UCSD-AML1 (cell line): ENCODE data around the gene CNMD.
"Not testable (repeated sequence)": the region's sequence is repeated elsewhere in the genome, so short reads cannot be mapped to it uniquely, and the experiment has no call there.

Source experiments
- DNase-seq: peaks from one replicate; lab custom pipeline; 2025; ENCODE audit not compliant: unreplicated experiment; lab: John Stamatoyannopoulos, UW

CNMD gene

DNA sequence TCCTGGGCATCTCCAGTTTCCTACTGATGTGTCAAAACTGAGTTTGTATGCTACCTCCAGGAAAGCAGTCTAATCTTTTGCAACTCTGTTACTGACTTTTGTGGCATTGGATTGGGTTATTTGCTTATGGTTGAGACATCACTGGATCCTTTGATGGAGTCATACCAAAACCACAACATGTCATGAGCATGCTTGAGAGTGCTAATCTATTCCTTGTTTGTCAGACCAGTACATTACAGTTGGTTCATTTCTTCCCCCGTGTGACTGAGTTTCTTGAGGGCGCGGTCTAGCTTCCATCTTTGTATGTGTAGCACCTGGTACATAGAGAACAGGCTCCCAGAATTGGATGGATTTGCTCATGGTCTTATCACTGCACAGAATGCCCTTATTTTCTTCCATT is 43.8 kb downstream of the CNMD start:
- DNase-seq, result no peak

DNA sequence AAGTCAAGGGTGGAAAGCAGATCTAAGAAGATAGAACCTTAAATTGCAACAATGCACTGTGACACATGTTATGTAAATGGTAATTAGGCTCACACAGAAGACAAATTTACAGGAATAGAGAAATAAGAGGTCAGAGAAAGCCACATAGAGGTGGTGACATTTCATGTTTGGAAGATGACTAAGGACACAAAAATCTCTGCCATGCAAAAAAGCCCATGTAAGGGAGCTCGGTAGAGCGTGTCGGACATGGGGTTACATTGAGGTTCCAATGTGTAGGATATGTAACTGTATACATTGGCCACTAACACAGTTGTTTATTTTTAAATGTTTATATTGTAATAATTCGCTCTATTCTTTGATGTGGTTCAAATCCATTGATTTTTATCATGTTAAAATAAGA is 53.2 kb downstream of the CNMD start:
- no peak for DNase-seq

DNA sequence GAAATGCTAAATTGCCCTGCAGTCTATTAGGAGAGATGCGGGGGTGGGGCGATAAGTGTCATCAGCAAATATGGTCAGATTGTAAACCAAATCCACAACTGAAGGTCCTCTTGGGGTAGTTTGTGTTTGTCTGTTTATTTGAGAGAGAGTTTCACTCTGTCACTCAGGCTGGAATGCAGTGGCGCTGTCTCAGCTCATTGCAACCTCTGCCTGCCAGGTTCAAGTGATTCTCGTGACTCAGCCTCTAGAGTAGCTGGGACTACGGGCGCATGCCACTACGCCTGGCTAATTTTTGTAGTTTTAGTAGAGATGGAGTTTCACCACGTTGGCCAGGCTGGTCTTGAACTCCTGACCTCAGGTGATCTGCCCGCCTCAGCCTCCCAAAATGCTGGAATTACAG is 53.8 kb downstream of the CNMD start:
- DNase-seq, result not testable (repeated sequence)

DNA sequence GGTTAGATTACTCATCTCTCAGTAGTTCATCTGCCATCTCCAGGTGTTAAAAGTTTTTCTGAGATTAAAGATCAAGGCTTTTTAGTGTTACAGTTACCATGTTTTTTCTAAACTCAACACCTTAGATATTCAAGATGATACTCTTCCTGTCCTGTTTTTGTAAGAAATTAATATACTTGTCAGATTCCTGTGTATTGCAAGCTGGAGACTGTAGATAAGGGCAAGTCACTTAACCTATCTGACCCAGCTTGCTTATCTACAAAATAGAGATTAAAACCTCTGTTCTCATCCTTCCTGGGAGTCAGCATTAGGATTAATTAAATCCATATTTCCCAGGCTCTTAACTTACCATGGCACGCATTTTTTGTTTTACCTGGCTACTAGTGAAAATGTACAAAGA is 61.8 kb downstream of the CNMD start:
- no peak for DNase-seq

DNA sequence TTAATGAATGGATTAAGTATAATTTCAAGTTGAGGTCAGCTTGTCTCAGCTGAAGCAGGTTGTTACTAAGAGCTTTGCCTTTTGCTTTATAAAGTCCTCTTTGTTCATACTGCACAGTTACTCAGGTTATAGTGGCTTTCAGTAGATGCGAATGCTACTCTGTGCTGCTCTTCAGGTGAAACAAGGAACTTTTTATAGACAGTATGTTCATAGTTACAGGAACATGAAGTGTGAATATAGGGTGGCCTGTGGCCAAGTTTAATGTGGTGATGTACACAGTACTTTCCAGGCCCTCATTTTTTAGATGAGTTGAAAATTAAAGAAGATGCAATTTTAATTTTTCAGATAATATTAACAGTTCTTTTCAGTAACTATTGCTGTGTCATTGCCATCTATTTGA is 66.2 kb downstream of the CNMD start:
- no peak for DNase-seq

DNA sequence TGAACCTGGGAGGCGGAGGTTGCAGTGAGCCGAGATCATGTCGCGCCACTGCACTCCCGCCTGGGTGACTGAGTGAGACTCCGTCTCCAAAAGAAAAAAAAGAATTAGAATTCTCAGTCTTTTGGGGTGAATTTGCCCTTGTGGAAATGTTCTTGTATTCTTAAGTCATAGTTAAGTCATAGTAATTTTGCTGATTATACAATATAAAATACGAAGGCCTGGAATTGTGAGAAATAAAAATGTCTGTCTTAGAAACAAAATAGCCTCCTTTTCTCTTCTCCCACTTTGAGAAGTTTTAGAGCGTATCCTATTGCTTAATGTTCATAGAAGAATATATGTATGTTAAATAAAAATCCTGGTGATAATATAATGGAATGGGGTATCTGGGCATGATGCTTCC is 68.9 kb downstream of the CNMD start:
- DNase-seq, result no peak

DNA sequence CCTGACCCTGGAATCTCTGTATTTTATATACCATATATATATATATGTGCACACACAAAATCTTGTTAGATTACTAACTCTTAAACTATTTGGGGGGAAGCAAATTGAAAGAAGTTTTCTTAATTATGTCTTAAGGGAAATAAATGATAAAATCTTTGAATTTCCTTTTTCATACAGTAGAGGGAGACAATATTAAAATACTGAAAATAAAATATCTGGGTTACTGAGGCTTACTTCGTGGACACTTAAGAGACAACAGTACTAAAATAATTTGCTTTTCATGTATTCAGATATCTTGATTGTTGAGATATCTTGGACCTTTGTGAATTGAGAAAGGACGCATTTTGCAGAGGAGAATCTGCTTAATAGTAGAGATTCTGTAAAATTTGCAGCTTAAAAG is 69.9 kb downstream of the CNMD start:
- DNase-seq, result no peak

DNA sequence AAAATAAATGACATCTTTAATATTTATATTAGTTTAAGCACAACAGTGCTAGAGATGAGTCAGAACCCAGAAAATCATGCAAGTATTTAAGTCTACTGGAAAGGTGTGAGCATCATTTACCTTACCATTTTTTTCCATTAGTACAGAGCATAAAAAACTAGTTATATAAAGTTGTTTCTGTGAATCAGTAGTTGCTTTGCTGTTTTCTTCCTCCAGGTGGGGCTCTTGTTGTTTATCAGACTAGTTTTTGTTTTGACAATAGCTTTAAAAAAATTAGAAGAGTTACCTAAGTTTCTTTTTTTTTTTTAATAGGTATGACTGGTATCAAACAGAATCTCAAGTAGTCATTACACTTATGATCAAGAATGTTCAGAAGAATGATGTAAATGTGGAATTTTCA is 74.3 kb downstream of the CNMD start:
- DNase-seq, result no peak

DNA sequence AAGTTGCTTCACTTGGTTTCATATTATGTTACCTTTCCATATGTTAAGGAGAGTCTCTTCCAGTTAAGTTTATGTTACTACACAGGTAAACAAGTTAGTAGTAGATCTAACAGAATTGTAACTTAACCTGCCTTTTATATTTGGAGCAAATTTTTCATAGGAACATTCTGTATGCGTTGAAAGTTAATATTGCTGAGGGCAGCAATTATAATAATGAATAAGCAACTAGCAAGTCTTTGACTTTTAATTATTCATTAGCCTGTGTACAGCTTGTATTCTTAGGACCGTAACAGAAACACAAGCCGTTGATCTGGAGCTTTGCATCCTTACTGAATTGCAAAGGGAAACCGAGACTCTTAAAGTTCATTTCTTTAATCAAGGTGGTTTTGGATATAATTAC is 75.3 kb downstream of the CNMD start:
- no peak for DNase-seq

DNA sequence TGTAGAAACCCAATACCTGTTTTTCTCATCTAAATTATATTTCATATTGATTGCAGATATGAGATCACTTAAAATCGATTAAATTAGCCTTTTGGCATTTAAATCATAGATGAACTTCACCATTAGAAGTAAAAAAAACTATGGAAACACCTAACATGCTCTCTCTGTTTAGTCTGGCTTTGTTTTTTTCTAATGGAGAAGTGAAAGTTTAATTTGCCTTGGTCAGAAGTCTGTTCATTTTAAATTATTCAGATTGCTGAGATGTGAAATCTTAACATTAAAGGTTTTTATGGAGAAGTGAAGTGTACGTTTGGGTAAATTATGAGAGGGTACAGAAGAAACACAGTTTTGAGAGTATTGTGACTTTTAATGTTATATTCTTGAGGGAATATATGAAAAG is 80.3 kb downstream of the CNMD start:
- no peak for DNase-seq
